Activated T-helper 2 cell treated with anti-CD3 and anti-CD28 coated beads, Interferon-gamma antibody, Interleukin-2, Interleukin-4, amounts not matched to agents 10 μg/mL and 5 μg/mL and 100 μg/mL, durations not matched to agents 14 hours and 24 hours and 36 hours (primary cell): ENCODE measurements around the gene AKAP6. TPM values are rescaled to one million over a fixed set of nuclear protein-coding genes. Genes with fewer than 3 reads are reported as not detected.

Source experiments
- DNase-seq: peaks from one replicate; pipeline ENCODE4 v3.0.0; 2021; ENCODE audit warnings: low spot score
- H3K27ac Mint-ChIP-seq: one replicate; pipeline ENCODE4 v1.8.0; 2021; ENCODE audit warnings: mixed read lengths
- H3K27me3 Mint-ChIP-seq: one replicate; pipeline ENCODE4 v1.8.0; 2021; ENCODE audit warnings: low read depth, mixed read lengths
- H3K36me3 Mint-ChIP-seq: one replicate; pipeline ENCODE4 v1.8.0; 2021; ENCODE audit warnings: low read depth, mixed read lengths
- H3K4me1 Mint-ChIP-seq: one replicate; pipeline ENCODE4 v1.8.0; 2021; ENCODE audit warnings: low read depth, mixed read lengths
- H3K4me3 Mint-ChIP-seq: one replicate; pipeline ENCODE4 v1.8.0; 2021; ENCODE audit warnings: low read depth, mild to moderate bottlenecking, moderate library complexity, mixed read lengths
- H3K9me3 Mint-ChIP-seq: one replicate; pipeline ENCODE4 v1.8.0; 2021; ENCODE audit warnings: mixed read lengths
- intact Hi-C: fragments of 100-400 bp; cut with micrococcal nuclease; formaldehyde crosslinking; loops from one replicate; pipeline ENCODE4 v1.15.1; 2023
- total RNA-seq: library from RNA; stranded (reverse); gene quantifications from 2 replicates; pipeline ENCODE4 v1.2.3, GENCODE V29; 2022

The AKAP6 gene
- total RNA-seq, 1 donor from 2014 or later: 1.0 TPM

- Mint-ChIP-seq H3K4me3 (no peak overlapping the region), H3K4me1 (no peaks in the 10 kb centered on the region), H3K9me3 (no peaks in the 10 kb centered on the region), H3K27ac (no peak overlapping the region), H3K27me3 (no peaks in the 10 kb centered on the region), H3K36me3 (no peaks in the 10 kb centered on the region)
- intact Hi-C loops: no loop called here
- DNase-seq: no peak
These were observed 202.9 kb downstream of the AKAP6 start for GRCh38 chr14:32531942-32532515.

GRCh38 chr14:32534145-32534544, 205.0 kb downstream of the AKAP6 start:
- Mint-ChIP-seq H3K4me1 (no peaks in the 10 kb centered on the region), H3K27me3 (no peaks in the 10 kb centered on the region), H3K36me3 (no peaks in the 10 kb centered on the region), H3K27ac (no peak overlapping the region), H3K4me3 (no peak overlapping the region), H3K9me3 (no peaks in the 10 kb centered on the region)
- DNase-seq: no peak
- intact Hi-C loops: no loop called here

- H3K36me3 Mint-ChIP-seq: no peaks in the 10 kb centered on the region
- intact Hi-C loops: no loop called here
- no peaks in the 10 kb centered on the region for H3K9me3 Mint-ChIP-seq
- no peak overlapping the region for H3K27ac Mint-ChIP-seq
- no peaks in the 10 kb centered on the region for H3K27me3 Mint-ChIP-seq
- no peaks in the 10 kb centered on the region for H3K4me1 Mint-ChIP-seq
- DNase-seq: no peak
- no peak overlapping the region for H3K4me3 Mint-ChIP-seq
These were observed 207.1 kb downstream of the AKAP6 start for GRCh38 chr14:32536175-32536574.

- Mint-ChIP-seq H3K27ac (no peak overlapping the region), H3K4me3 (no peak overlapping the region), H3K27me3 (no peaks in the 10 kb centered on the region), H3K36me3 (no peaks in the 10 kb centered on the region), H3K4me1 (no peaks in the 10 kb centered on the region), H3K9me3 (no peaks in the 10 kb centered on the region)
- DNase-seq: no peak
- intact Hi-C loops: no loop called here
These were observed 208.1 kb downstream of the AKAP6 start for GRCh38 chr14:32537166-32537565.

GRCh38 chr14:32542507-32542906, 213.4 kb downstream of the AKAP6 start:
- Mint-ChIP-seq H3K4me1 (no peaks in the 10 kb centered on the region), H3K36me3 (no peaks in the 10 kb centered on the region), H3K27ac (no peak overlapping the region), H3K4me3 (no peak overlapping the region), H3K27me3 (peaks cover 1% of the 10 kb centered on the region), H3K9me3 (no peaks in the 10 kb centered on the region)
- intact Hi-C loops: no loop called here
- no peak for DNase-seq

GRCh38 chr14:32545095-32545494, 216.0 kb downstream of the AKAP6 start:
- Mint-ChIP-seq H3K27me3 (peaks cover 1% of the 10 kb centered on the region), H3K9me3 (no peaks in the 10 kb centered on the region), H3K27ac (no peak overlapping the region), H3K36me3 (no peaks in the 10 kb centered on the region), H3K4me3 (no peak overlapping the region), H3K4me1 (no peaks in the 10 kb centered on the region)
- intact Hi-C loops: no loop called here
- DNase-seq: no peak

- DNase-seq: no peak
- Mint-ChIP-seq H3K27me3 (peaks cover 1% of the 10 kb centered on the region), H3K27ac (no peak overlapping the region), H3K36me3 (no peaks in the 10 kb centered on the region), H3K9me3 (no peaks in the 10 kb centered on the region), H3K4me3 (no peak overlapping the region), H3K4me1 (no peaks in the 10 kb centered on the region)
- intact Hi-C loops: no loop called here
These were observed 216.6 kb downstream of the AKAP6 start for GRCh38 chr14:32545506-32546210.

GRCh38 chr14:32546246-32546645, 217.1 kb downstream of the AKAP6 start:
- no peak for DNase-seq
- Mint-ChIP-seq H3K4me3 (no peak overlapping the region), H3K4me1 (no peaks in the 10 kb centered on the region), H3K9me3 (no peaks in the 10 kb centered on the region), H3K27ac (no peak overlapping the region), H3K36me3 (no peaks in the 10 kb centered on the region), H3K27me3 (peaks cover 1% of the 10 kb centered on the region)
- intact Hi-C loops: no loop called here

GRCh38 chr14:32552766-32553165, 223.7 kb downstream of the AKAP6 start:
- Mint-ChIP-seq H3K4me1 (no peaks in the 10 kb centered on the region), H3K27ac (no peak overlapping the region), H3K9me3 (no peaks in the 10 kb centered on the region), H3K4me3 (no peak overlapping the region), H3K27me3 (no peaks in the 10 kb centered on the region), H3K36me3 (no peaks in the 10 kb centered on the region)
- no peak for DNase-seq
- intact Hi-C loops: no loop called here

GRCh38 chr14:32559048-32559447, 229.9 kb downstream of the AKAP6 start:
- no peaks in the 10 kb centered on the region for H3K36me3 Mint-ChIP-seq
- no peaks in the 10 kb centered on the region for H3K9me3 Mint-ChIP-seq
- intact Hi-C loops: no loop called here
- no peaks in the 10 kb centered on the region for H3K27me3 Mint-ChIP-seq
- H3K4me3 Mint-ChIP-seq: no peak overlapping the region
- no peak for DNase-seq
- no peak overlapping the region for H3K27ac Mint-ChIP-seq
- no peaks in the 10 kb centered on the region for H3K4me1 Mint-ChIP-seq

GRCh38 chr14:32559590-32559989, 230.5 kb downstream of the AKAP6 start:
- no peaks in the 10 kb centered on the region for H3K27me3 Mint-ChIP-seq
- no peak for DNase-seq
- peaks cover 3% of the 10 kb centered on the region for H3K4me1 Mint-ChIP-seq
- intact Hi-C loops: no loop called here
- no peaks in the 10 kb centered on the region for H3K36me3 Mint-ChIP-seq
- H3K4me3 Mint-ChIP-seq: no peak overlapping the region
- H3K27ac Mint-ChIP-seq: no peak overlapping the region
- H3K9me3 Mint-ChIP-seq: no peaks in the 10 kb centered on the region

GRCh38 chr14:32560209-32560857, 231.2 kb downstream of the AKAP6 start:
- H3K9me3 Mint-ChIP-seq: no peaks in the 10 kb centered on the region
- H3K27me3 Mint-ChIP-seq: no peaks in the 10 kb centered on the region
- H3K4me3 Mint-ChIP-seq: no peak overlapping the region
- no peak overlapping the region for H3K27ac Mint-ChIP-seq
- no peaks in the 10 kb centered on the region for H3K36me3 Mint-ChIP-seq
- intact Hi-C loops: loop anchor here (1.0 to 5.0 kb wide), 2 partner anchors 303 to 487 kb away; no protein-coding TSS in a partner anchor
- no peak for DNase-seq
- peaks cover 4% of the 10 kb centered on the region for H3K4me1 Mint-ChIP-seq

GRCh38 chr14:32561520-32561919, 232.4 kb downstream of the AKAP6 start:
- Mint-ChIP-seq H3K4me1 (peaks cover 4% of the 10 kb centered on the region), H3K4me3 (no peak overlapping the region), H3K27ac (no peak overlapping the region), H3K36me3 (no peaks in the 10 kb centered on the region), H3K9me3 (no peaks in the 10 kb centered on the region), H3K27me3 (no peaks in the 10 kb centered on the region)
- intact Hi-C loops: loop anchor here (5.0 kb wide), 1 partner anchor 304 kb away; no protein-coding TSS in a partner anchor
- DNase-seq: no peak
